IMR-90 (cell line): ENCODE results near the gene PYY.

ENCODE experiments used
- BHLHE40 ChIP-seq: fragments of 150-350 bp; IDR thresholded peaks from 2 replicates; pipeline ENCODE4 v1.6.1; 2016; ENCODE audit warnings: mild to moderate bottlenecking, low read depth, low read length
- CEBPB ChIP-seq: IDR thresholded peaks from 2 replicates; pipeline ENCODE4 v1.6.1; 2012; ENCODE audit warnings: low read depth, low read length, improper control_type of control experiment
- MXI1 ChIP-seq: IDR thresholded peaks from 2 replicates; pipeline ENCODE4 v1.6.1; 2012; ENCODE audit warnings: low read depth, mild to moderate bottlenecking, low read length, moderate library complexity, borderline replicate concordance
- NFE2L2 ChIP-seq: fragments of 150-350 bp; IDR thresholded peaks from 2 replicates; pipeline ENCODE4 v1.6.1; 2016; ENCODE audit warnings: low read depth, mild to moderate bottlenecking, low read length
- POLR2A ChIP-seq: IDR thresholded peaks from 2 replicates; pipeline ENCODE4 v1.6.1; 2012; ENCODE audit warnings: mild to moderate bottlenecking, low read depth, low read length
- SMC3 ChIP-seq: fragments of 150-350 bp; IDR thresholded peaks from 2 replicates; pipeline ENCODE4 v1.6.1; 2016; ENCODE audit warnings: low read depth, mild to moderate bottlenecking, antibody characterized with exemption, low read length, moderate library complexity
- TF ChIP-seq, protein P1 (sequence below): conservative IDR thresholded peaks from 2 replicates; pipeline ENCODE4 v1.5.1; 2012; ENCODE audit warnings: mild to moderate bottlenecking, low read depth, low read length, improper control_type of control experiment
- TF ChIP-seq, protein P2 (sequence below): fragments of 150-350 bp; IDR thresholded peaks from 2 replicates; pipeline ENCODE4 v1.6.1; 2016; ENCODE audit warnings: low read depth, mild to moderate bottlenecking, low read length, moderate library complexity, borderline replicate concordance

DNA sequence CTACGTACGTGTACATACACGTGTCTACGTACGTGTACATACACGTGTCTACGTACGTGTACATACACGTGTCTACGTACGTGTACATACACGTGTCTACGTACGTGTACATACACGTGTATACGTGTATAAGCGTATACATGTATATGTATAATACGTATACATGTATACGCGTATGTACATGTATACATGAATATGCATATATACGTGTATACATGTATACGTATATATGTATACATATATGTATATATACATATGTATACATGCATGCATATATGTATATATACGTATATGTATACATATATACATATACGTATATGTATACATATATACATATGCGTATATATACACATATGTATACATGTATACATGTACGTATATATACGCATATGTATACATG, 22.2 kb upstream of the PYY start:
- TF ChIP-seq CEBPB (no peak), POLR2A (no peak), SMC3 (no peak), MXI1 (no peak), NFE2L2 (no peak), BHLHE40 (no peak)
- TF ChIP-seq, protein P1, sequence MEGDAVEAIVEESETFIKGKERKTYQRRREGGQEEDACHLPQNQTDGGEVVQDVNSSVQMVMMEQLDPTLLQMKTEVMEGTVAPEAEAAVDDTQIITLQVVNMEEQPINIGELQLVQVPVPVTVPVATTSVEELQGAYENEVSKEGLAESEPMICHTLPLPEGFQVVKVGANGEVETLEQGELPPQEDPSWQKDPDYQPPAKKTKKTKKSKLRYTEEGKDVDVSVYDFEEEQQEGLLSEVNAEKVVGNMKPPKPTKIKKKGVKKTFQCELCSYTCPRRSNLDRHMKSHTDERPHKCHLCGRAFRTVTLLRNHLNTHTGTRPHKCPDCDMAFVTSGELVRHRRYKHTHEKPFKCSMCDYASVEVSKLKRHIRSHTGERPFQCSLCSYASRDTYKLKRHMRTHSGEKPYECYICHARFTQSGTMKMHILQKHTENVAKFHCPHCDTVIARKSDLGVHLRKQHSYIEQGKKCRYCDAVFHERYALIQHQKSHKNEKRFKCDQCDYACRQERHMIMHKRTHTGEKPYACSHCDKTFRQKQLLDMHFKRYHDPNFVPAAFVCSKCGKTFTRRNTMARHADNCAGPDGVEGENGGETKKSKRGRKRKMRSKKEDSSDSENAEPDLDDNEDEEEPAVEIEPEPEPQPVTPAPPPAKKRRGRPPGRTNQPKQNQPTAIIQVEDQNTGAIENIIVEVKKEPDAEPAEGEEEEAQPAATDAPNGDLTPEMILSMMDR: no peak
- TF ChIP-seq, protein P2, sequence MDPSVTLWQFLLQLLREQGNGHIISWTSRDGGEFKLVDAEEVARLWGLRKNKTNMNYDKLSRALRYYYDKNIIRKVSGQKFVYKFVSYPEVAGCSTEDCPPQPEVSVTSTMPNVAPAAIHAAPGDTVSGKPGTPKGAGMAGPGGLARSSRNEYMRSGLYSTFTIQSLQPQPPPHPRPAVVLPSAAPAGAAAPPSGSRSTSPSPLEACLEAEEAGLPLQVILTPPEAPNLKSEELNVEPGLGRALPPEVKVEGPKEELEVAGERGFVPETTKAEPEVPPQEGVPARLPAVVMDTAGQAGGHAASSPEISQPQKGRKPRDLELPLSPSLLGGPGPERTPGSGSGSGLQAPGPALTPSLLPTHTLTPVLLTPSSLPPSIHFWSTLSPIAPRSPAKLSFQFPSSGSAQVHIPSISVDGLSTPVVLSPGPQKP: no peak
